Esophagus squamous epithelium (tissue), 5 donors: ENCODE data around the gene PDP2. TPM values are rescaled to one million over a fixed set of nuclear protein-coding genes. Genes with fewer than 3 reads are reported as not detected.

Experiments
- DNase-seq: peaks from one replicate; lab custom pipeline; 2025; lab: John Stamatoyannopoulos, UW
- H3K27ac ChIP-seq, 4 donors: fragments of 200-600 bp; sonication (generic); one replicate each; pipeline ENCODE4 v1.5.1; 2016 to 2019; ENCODE audit warnings: mild to moderate bottlenecking in 1 of 4
- H3K27me3 ChIP-seq, 4 donors: fragments of 200-600 bp; sonication (generic); 1 replicate in 3 of 4; 2 replicates in 1 of 4; pipeline versions ENCODE4 v1.5.1 to v1.6.0; 2017 to 2021; ENCODE audit warnings: antibody characterized with exemption in 1 of 4
- H3K36me3 ChIP-seq, 3 donors: fragments of 200-600 bp; sonication (generic); one replicate each; pipeline ENCODE4 v1.5.1; 2016 to 2019
- H3K4me1 ChIP-seq, 3 donors: fragments of 200-600 bp; sonication (generic); one replicate each; pipeline ENCODE4 v1.5.1; 2017 to 2019
- H3K4me3 ChIP-seq, 4 donors: fragments of 200-600 bp; sonication (generic); 1 replicate in 3 of 4; 2 replicates in 1 of 4; pipeline ENCODE4 v1.5.1; 2016 to 2019; ENCODE audit warnings: mild to moderate bottlenecking in 2 of 4, moderate library complexity in 1 of 4
- H3K9me3 ChIP-seq, 3 donors: fragments of 200-600 bp; sonication (generic); one replicate each; pipeline ENCODE4 v1.5.1; 2016 to 2019
- CTCF ChIP-seq, 6 experiments: fragments of 450-650 bp in 4 of 6; fragments of 200-600 bp in 2 of 6; sonication (generic) in 2 of 6; IDR thresholded peaks; one replicate each; pipeline ENCODE4 v1.5.1; 2016 to 2019; ENCODE audit warnings: antibody characterized with exemption in 6 of 6, mild to moderate bottlenecking in 4 of 6, moderate library complexity in 4 of 6
- POLR2A ChIP-seq, 4 donors: fragments of 450-650 bp; IDR thresholded peaks; one replicate each; pipeline ENCODE4 v1.6.1; 2017; ENCODE audit warnings: antibody characterized with exemption in 4 of 4, mild to moderate bottlenecking in 4 of 4, moderate library complexity in 3 of 4
- WGBS, 2 donors: methylation state at CpG; one replicate each; pipeline ENCODE4 v1.1.5; 2018; 5-methylcytosine and 5-hydroxymethylcytosine counted together
- intact Hi-C: fragments of 100-400 bp; cut with DNase I; formaldehyde crosslinking; loops from one replicate; pipeline ENCODE4 v1.15.0; 2022
- total RNA-seq, 4 donors: library from RNA; depleted of rRNA; stranded (reverse); fragments of >200 nt; gene quantifications; one replicate each; pipeline ENCODE4 v1.1.0, GENCODE V29; 2016
- donor health status: DM: yes; HTN: yes; CAD: no.

Gene PDP2
- total RNA-seq, 4 donors from 2014 or later = 4.1 to 12.9 (median 9.4) TPM

GRCh38 chr16:66845080-66845410 lies 35.3 kb upstream of the PDP2 start:
- no peak overlapping the region for H3K27ac ChIP-seq
- H3K27me3 ChIP-seq = peaks cover 12 to 62% (median 13%) of the 10 kb centered on the region in 4 donors
- intact Hi-C loops = no loop called here
- H3K4me3 ChIP-seq = peak overlapping the region; percentile 19 to 66 (median 38)
- H3K9me3 ChIP-seq = no peaks in the 10 kb centered on the region
- H3K36me3 ChIP-seq = no peaks in the 10 kb centered on the region
- 13 to 29% methylated on average over 1 to 6 of the region's 10 CpGs for WGBS, 2 donors
- no peak for DNase-seq
- no peak for TF ChIP-seq POLR2A (IDR thresholded peaks at IDR 0.05)
- TF ChIP-seq CTCF (IDR thresholded peaks at IDR 0.05) = no peak
- H3K4me1 ChIP-seq = peaks cover 12 to 17% (median 13%) of the 10 kb centered on the region in 3 donors

- no peak for TF ChIP-seq CTCF (IDR thresholded peaks at IDR 0.05)
- no peak for TF ChIP-seq POLR2A (IDR thresholded peaks at IDR 0.05)
- H3K4me3 ChIP-seq = no peak overlapping the region
- H3K4me1 ChIP-seq = peaks cover 12 to 17% (median 13%) of the 10 kb centered on the region in 3 donors
- DNase-seq = no peak
- no peak overlapping the region for H3K27ac ChIP-seq
- H3K36me3 ChIP-seq = no peaks in the 10 kb centered on the region
- WGBS, 2 donors = 0 to 55% methylated on average over 1 to 4 of the region's 9 CpGs
- intact Hi-C loops = no loop called here
- no peaks in the 10 kb centered on the region for H3K9me3 ChIP-seq
- H3K27me3 ChIP-seq = peaks cover 12 to 62% (median 13%) of the 10 kb centered on the region in 4 donors
Measured at GRCh38 chr16:66845791-66846221, 34.5 kb upstream of the PDP2 start.

- Histone ChIP-seq H3K4me1 (peaks cover 12 to 17% (median 13%) of the 10 kb centered on the region in 3 donors), H3K4me3 (no peak overlapping the region), H3K36me3 (no peaks in the 10 kb centered on the region), H3K27me3 (peaks cover 12 to 62% (median 13%) of the 10 kb centered on the region in 4 donors), H3K27ac (no peak overlapping the region), H3K9me3 (no peaks in the 10 kb centered on the region)
- intact Hi-C loops = no loop called here
- WGBS, 2 donors = 89 to 100% methylated on average over 1 of the region's 1 CpG
- no peak for DNase-seq
- no peak for TF ChIP-seq POLR2A (IDR thresholded peaks at IDR 0.05)
- no peak for TF ChIP-seq CTCF (IDR thresholded peaks at IDR 0.05)
Measured at GRCh38 chr16:66846266-66846665, 34.0 kb upstream of the PDP2 start.

- no peak for TF ChIP-seq POLR2A (IDR thresholded peaks at IDR 0.05)
- TF ChIP-seq CTCF (IDR thresholded peaks at IDR 0.05) = no peak
- Histone ChIP-seq H3K27ac (no peak overlapping the region), H3K4me3 (no peak overlapping the region), H3K4me1 (peaks cover 12 to 17% (median 13%) of the 10 kb centered on the region in 3 donors), H3K27me3 (peaks cover 12 to 62% (median 13%) of the 10 kb centered on the region in 4 donors), H3K9me3 (no peaks in the 10 kb centered on the region), H3K36me3 (no peaks in the 10 kb centered on the region)
- DNase-seq = no peak
- intact Hi-C loops = no loop called here
- WGBS, 2 donors = 100% methylated on average over 1 to 4 of the region's 6 CpGs
Measured at GRCh38 chr16:66846831-66847230, 33.5 kb upstream of the PDP2 start.

GRCh38 chr16:66847533-66848067 lies 32.7 kb upstream of the PDP2 start:
- Histone ChIP-seq H3K4me1 (peaks cover 12 to 17% (median 13%) of the 10 kb centered on the region in 3 donors), H3K27ac (no peak overlapping the region), H3K4me3 (no peak overlapping the region), H3K36me3 (no peaks in the 10 kb centered on the region), H3K9me3 (no peaks in the 10 kb centered on the region), H3K27me3 (peaks cover 12 to 62% (median 13%) of the 10 kb centered on the region in 4 donors)
- no peak for DNase-seq
- intact Hi-C loops = no loop called here
- 73 to 88% methylated on average over 6 of the region's 6 CpGs for WGBS, 2 donors
- TF ChIP-seq POLR2A (IDR thresholded peaks at IDR 0.05) (no peak), CTCF (IDR thresholded peaks at IDR 0.05) (no peak)
